ENCODE results near the gene ZNF407.

- no peak for TF ChIP-seq POLR2AphosphoS5 (IDR thresholded peaks at IDR 0.05; ENCODE audit: low read depth, low read length)
- no peak for TF ChIP-seq ELF1 (IDR thresholded peaks at IDR 0.05; ENCODE audit: borderline replicate concordance, low read depth)
Observed at GRCh38 chr18:74760436-74760835, 162.8 kb downstream of the ZNF407 start.
